HTR-8/SVneo (cell line): ENCODE measurements around the gene PTPRM.

ENCODE experiments used
- DNase-seq: peaks from one replicate; pipeline ENCODE4 v3.0.0; 2011; ENCODE audit warnings: low spot score, mixed read lengths; ENCODE audit not compliant: insufficient read length
- FAIRE-seq: peaks from 2 replicates; lab custom pipeline; 2011; peaks lifted over from hg19 to GRCh38; lab: Jason Lieb, UNC

The PTPRM gene

GRCh38 chr18:7779211-7779610 is 212.1 kb downstream of the PTPRM start:
- no peak for FAIRE-seq
- no peak for DNase-seq

DNA sequence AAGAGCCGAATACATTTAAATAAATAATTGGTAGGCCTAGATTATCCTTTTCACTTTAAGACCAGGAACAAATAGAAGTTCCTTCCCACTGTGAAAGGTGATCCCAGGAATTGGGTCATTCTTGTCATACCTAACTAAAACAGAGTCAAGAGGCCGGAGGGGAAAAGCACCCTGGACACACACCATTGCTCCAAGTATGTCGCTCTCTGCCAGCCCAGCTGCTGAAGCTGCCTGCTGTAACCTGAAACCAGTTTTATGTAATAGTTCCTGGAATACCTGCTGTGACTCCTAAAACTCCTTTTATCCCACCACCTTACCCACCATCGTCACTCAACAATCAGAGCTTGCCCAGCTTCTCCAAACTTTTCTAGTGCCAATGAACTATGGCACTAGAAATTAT is 217.1 kb downstream of the PTPRM start:
- DNase-seq (no peak), FAIRE-seq (no peak)

DNA sequence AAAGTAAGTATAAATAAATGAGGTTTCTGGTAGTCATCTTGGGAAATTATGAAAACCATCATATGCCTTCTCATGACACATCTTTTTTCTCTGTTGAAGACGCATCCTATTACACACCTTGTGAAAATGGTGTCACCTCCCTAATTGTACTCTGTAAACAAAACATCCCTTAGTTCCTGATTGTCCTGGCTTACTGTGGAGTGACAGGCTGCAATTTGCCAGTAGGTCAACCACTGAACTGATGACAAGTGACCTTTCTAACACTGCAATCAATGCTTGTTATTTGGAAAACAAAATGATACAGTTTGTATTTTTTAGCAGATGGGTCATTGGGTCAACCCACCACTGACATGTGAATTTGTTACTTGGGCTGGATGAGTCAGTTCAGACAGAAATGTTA is 219.5 kb downstream of the PTPRM start:
- no peak for DNase-seq
- no peak for FAIRE-seq

DNA sequence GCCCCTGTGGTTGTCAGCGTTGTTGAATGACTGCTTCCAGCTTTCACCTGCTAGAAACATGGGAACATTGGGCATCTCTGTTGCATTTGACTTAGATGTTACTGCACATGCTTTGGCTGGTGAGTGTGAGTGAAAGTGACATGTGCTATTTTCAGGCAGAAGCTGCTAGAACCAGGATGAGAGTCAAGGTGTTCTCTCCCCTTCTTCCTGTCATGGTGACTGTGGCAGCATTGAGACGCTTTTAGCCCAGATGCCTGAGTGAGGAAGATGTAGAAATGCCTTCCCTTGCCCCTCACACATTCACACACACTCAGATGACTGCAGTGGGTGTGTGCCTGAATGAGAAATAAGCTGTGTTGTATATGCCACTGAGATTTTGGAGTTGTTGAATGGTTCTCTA is 220.2 kb downstream of the PTPRM start:
- DNase-seq (no peak), FAIRE-seq (no peak)

DNA sequence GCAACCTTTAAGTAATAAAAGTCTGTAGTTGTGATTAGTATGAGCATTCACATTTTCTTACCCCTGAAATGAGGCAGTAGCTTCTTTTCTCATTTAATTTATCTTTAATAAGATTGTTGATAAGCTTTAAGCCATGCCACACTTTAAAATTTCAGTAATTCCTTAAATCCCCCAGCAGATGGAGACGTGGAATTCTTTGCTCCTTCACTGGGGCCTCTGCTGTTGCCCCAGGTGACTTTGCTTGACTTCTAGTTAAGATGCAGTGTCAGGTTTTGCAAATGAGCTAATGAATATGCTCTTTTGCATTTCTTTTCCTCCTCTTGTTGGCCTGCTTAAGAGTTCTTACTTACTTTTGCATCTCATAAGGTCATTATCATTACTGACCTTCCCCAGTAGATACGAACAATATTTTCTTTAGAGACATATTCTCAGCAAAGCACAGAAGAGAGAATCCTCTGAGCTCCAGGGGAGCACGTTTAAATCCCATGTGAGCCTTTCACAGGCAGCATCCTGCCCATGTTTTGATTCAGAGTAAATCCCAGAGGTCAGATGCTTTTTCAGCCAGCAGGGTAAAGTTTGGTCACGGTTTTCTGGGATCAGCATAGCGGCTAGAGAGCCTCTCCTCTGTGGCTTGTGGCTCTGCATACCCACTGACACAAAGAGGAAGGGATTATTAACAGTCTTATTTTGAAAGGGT is 222.9 kb downstream of the PTPRM start:
- FAIRE-seq (no peak), DNase-seq (peak; percentile 26)

DNA sequence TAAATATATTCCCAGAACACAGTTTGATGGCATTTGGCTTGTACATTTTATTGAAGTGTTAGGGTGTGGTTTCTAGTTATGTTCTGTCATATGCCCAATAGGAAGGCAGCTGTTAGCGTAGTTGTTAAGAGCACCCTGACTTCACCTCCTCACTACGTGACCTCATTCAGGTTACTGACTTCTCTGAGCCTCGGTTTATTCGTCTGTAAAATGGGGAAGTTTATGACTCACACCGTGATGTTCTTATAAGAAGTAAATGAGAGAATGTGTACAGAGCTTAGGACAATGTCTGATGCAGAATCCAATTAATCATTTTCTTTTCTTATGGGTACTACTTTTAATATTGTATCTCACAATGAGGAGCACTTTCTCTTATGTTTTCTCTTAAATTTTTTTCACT is 226.0 kb downstream of the PTPRM start:
- no peak for FAIRE-seq
- DNase-seq, result no peak

GRCh38 chr18:7803956-7804469 is 236.9 kb downstream of the PTPRM start:
- FAIRE-seq (no peak), DNase-seq (no peak)

GRCh38 chr18:7805096-7805495 is 238.0 kb downstream of the PTPRM start:
- DNase-seq (no peak), FAIRE-seq (no peak)

- no peak for DNase-seq
- FAIRE-seq, result no peak
Observed at GRCh38 chr18:7805880-7806279, 238.8 kb downstream of the PTPRM start.

DNA sequence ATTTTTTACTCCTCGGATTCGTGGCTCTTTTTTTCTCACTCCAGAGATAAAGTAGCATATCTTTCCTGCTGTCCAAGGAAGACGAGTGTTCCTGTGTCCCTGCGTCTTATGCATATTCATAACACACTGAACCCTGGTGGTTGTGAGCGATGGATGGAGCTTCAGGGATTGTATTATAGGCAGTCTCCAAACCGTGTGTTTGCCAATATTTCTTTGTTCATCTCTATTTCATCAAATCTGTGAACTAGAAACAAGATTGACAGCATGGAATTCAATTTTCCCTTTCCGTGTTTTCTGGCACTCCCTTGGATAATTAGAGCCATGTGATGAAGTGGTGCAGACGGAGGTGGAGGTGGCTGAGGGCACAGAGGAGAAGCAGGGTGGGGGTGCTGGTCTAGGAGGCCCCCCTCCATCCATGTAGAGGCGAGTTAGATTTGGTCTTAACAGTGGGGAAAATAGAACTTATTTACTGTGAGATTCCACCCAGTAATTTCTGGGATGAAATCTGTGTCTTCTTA is 240.9 kb downstream of the PTPRM start:
- DNase-seq (no peak), FAIRE-seq (no peak)

DNA sequence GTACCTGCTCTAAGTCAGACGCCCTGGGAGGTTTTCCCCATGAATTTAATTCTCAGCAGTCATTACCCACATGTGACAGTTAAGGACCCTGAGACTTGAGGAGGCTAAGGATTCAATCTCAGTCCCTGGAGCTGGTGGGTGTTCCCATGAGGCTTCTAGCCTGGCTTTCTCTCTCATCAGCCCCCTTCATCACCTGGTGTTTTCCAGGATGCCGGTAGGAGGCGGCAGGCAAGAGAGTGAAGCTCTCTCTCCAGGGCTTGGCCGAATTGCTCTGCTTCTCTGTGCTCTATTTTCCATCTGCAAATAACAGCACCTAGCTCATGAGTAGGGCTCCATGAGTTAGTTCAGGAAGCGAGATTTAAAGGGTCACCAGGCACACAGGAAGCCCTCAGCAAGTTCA is 241.9 kb downstream of the PTPRM start:
- FAIRE-seq, result no peak

DNA sequence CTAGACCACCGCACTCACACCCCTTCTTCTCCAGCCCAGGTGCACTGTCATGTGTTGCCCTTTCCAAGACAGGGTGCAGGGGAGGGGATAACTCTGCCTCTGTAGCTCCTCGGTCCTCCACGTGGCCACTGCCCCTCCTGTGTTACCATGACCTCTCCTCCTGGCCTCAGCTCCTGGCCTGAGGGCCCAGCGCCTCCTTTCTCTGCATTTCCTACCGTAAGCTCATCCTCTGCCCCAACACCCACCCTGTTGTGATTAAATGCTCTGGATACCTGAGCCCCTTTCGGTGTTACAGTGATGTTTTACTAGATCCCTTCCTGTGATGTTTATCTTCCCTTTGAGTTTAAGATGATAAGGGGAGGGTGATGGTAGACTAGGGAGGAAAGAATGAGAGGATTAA is 242.3 kb downstream of the PTPRM start:
- no peak for DNase-seq

More for the DNA sequence above, 241.9 kb downstream of the PTPRM start:
- DNase-seq, result no peak

DNA sequence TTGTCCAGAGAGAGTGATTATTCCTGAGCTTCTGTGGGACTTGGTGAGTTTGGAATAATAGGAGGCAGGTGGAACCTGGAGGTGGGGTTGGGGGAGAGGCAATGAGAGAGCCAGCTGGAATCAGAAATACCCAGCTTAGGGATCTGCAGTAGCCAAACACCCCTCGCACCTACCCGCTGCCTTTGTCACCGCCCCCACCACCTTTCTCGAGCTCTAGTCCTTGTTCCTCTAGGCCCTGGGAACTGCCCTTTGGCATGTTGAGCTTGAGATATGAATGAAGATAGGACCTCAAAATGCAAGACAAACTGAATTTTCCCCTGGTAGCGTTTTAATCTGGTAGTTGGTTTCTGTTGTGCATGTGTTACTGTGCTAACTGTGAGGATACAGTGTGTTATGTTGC is 242.9 kb downstream of the PTPRM start:
- FAIRE-seq, result no peak

More for the DNA sequence above, 242.3 kb downstream of the PTPRM start:
- FAIRE-seq, result no peak

GRCh38 chr18:7812431-7813063 is 245.4 kb downstream of the PTPRM start:
- FAIRE-seq, result no peak
- peak; percentile 75 for DNase-seq

More for the DNA sequence above, 242.9 kb downstream of the PTPRM start:
- DNase-seq, result no peak

DNA sequence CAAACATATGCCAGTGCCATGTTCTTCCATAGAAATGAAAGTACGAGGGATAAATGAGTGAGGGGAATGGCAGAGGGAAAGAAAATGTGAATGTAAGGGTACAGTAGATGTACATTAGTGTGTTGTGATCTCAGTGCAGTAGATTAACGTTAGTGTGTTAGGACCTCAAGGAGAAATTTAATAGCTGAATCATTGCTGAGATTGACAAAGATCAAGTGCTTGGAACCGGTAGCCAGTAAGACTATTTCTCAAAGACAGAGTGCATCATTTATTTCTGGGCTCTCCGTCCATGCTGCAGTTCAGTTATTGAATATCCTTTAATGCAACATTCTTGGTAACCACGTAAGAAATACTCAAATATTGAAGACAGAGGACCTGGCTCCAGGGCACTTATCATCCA is 246.0 kb downstream of the PTPRM start:
- FAIRE-seq (peak; percentile 23), DNase-seq (no peak)

- DNase-seq, result no peak
- no peak for FAIRE-seq
Observed at GRCh38 chr18:7814754-7815315, 247.7 kb downstream of the PTPRM start.

DNA sequence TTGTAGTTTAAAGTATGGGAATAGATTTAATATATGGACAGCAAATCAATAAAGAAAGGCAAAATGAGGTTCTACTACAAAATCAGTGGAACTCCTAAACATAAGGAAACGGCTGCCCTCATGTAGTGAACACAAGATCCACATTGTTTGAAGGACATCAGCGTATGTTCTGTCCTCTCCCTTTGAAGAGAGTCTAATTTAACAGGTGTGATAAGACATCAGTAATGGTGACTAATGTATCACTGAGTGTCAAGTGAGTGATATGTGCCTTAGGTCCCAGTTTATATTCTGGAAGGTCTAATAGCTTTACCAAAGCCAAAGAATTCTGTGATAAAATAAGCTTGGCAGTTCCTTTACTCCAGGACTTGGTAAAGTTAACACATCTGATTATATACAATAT is 248.7 kb downstream of the PTPRM start:
- no peak for DNase-seq

DNA sequence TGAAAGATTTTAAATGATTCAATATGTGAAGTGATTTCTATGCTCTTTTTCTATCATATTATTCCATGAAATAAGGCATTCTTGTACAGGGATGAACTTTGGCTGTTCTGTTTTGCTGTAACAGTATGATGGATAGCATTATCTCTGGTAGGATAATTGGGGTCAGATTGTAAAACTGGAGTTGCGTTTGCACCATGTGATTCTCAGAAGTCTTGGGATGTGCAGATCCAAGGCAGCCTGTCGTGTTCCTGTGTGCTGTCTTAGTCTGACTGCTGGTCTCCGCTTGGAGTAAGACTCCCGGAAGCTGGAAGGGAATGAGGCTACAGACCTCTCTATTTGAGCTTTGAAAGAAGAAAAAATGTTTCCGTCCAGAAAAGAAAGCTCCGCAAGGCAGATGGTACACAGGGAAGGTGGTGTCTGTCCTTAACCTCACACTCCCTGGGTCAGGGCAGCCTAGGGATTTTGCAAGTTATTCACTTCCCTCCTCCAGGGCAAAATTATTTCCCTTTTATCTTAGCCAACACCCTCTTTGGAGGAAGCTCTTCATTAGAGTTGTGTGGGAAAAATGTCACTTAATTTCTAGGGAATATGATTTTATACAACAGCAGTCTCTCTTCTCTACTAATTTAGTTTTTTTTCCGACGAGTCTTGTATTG is 250.6 kb downstream of the PTPRM start:
- DNase-seq (no peak), FAIRE-seq (no peak)

More for the DNA sequence above, 248.7 kb downstream of the PTPRM start:
- FAIRE-seq, result no peak

GRCh38 chr18:7821784-7822183 is 254.7 kb downstream of the PTPRM start:
- FAIRE-seq (no peak), DNase-seq (no peak)

GRCh38 chr18:7822435-7823331 is 255.6 kb downstream of the PTPRM start:
- FAIRE-seq (no peak), DNase-seq (no peak)
